RKO (cell line): ENCODE data around the gene ZNF670.
"Not testable (repeated sequence)": the region's sequence is repeated elsewhere in the genome, so short reads cannot be mapped to it uniquely, and the experiment has no call there.

Source experiments
- DNase-seq: peaks from one replicate; pipeline ENCODE4 v3.0.0-alpha.2; 2016; ENCODE audit warnings: low spot score

ZNF670 gene

GRCh38 chr1:247078258-247079140 is at the start of gene ZNF670:
Gene ZNF670, minus strand, starts transcription at chr1:247078811. Its CDS starts 215 bp downstream, at chr1:247078596.
- DNase-seq = peak; percentile 96

GRCh38 chr1:247127519-247128282 is 49.1 kb upstream of the ZNF670 start:
- DNase-seq = not testable (repeated sequence)

- DNase-seq = not testable (repeated sequence)
These were observed 48.0 kb upstream of the ZNF670 start for GRCh38 chr1:247126601-247127000.

- DNase-seq = not testable (repeated sequence)
These were observed 47.6 kb upstream of the ZNF670 start for GRCh38 chr1:247126166-247126565.

- no peak for DNase-seq
These were observed 42.8 kb upstream of the ZNF670 start for GRCh38 chr1:247121382-247121781.

GRCh38 chr1:247120408-247120668 is 41.7 kb upstream of the ZNF670 start:
- not testable (repeated sequence) for DNase-seq

GRCh38 chr1:247119600-247120407 is 41.2 kb upstream of the ZNF670 start:
- DNase-seq = no peak

- peak; percentile 67 for DNase-seq
These were observed 40.4 kb upstream of the ZNF670 start for GRCh38 chr1:247118946-247119446.

- DNase-seq = no peak
These were observed 36.9 kb upstream of the ZNF670 start for GRCh38 chr1:247115545-247115944.

GRCh38 chr1:247115141-247115510 is 36.5 kb upstream of the ZNF670 start:
- DNase-seq = no peak

GRCh38 chr1:247114351-247115140 is 35.9 kb upstream of the ZNF670 start:
- DNase-seq = no peak

- no peak for DNase-seq
These were observed 35.2 kb upstream of the ZNF670 start for GRCh38 chr1:247113733-247114271.

GRCh38 chr1:247113094-247113497 is 34.5 kb upstream of the ZNF670 start:
- DNase-seq = no peak

GRCh38 chr1:247112479-247112781 is 33.8 kb upstream of the ZNF670 start:
- DNase-seq = no peak

- DNase-seq = peak; percentile 68
These were observed 33.3 kb upstream of the ZNF670 start for GRCh38 chr1:247111700-247112478.

GRCh38 chr1:247111259-247111699 is 32.7 kb upstream of the ZNF670 start:
- DNase-seq = no peak

GRCh38 chr1:247110627-247111258 is 32.1 kb upstream of the ZNF670 start:
- peak; percentile 65 for DNase-seq

GRCh38 chr1:247107694-247108093 is 29.1 kb upstream of the ZNF670 start:
- DNase-seq = no peak

GRCh38 chr1:247105966-247106365 is 27.4 kb upstream of the ZNF670 start:
- DNase-seq = no peak

- DNase-seq = no peak
These were observed 26.4 kb upstream of the ZNF670 start for GRCh38 chr1:247104965-247105364.
